HepG2 (cell line): ENCODE data around the gene SLC11A1. TPM values are rescaled to one million over a fixed set of nuclear protein-coding genes. Genes with fewer than 3 reads are reported as not detected.

Experiments used
- AHR ChIP-seq: IDR thresholded peaks from 2 replicates; pipeline ENCODE4 v1.6.1; 2018; ENCODE audit warnings: missing genetic modification reagents, missing compliant biosample characterization
- ARID5B ChIP-seq: IDR thresholded peaks from 2 replicates; pipeline ENCODE4 v1.4.0; 2020; ENCODE audit warnings: mild to moderate bottlenecking, missing genetic modification reagents
- CBFB ChIP-seq: sonication (generic); formaldehyde crosslinking; IDR thresholded peaks from 2 replicates; pipeline ENCODE4 v1.4.0; 2020; ENCODE audit warnings: missing genetic modification reagents
- ELF1 ChIP-seq: sonication (generic); formaldehyde crosslinking; IDR thresholded peaks from 2 replicates; pipeline ENCODE4 v1.4.0; 2020; ENCODE audit warnings: missing genetic modification reagents
- POGZ ChIP-seq: sonication (generic); formaldehyde crosslinking; IDR thresholded peaks from 2 replicates; pipeline ENCODE4 v1.4.0; 2020; ENCODE audit warnings: mild to moderate bottlenecking, missing genetic modification reagents
- PRDM4 ChIP-seq: sonication (generic); formaldehyde crosslinking; IDR thresholded peaks from 2 replicates; pipeline ENCODE4 v1.9.0; 2021; ENCODE audit warnings: missing genetic modification reagents, borderline replicate concordance
- PTBP1 ChIP-seq: fragments of 200-400 bp; formaldehyde crosslinking; IDR thresholded peaks from 2 replicates; pipeline ENCODE4 v1.6.1; 2018; ENCODE audit warnings: low read length, low read depth; ENCODE audit not compliant: poor library complexity, severe bottlenecking
- RERE ChIP-seq: IDR thresholded peaks from 2 replicates; pipeline ENCODE4 v1.6.1; 2016; ENCODE audit warnings: low read depth, missing genetic modification reagents, missing compliant biosample characterization
- SALL2 ChIP-seq: sonication (generic); formaldehyde crosslinking; IDR thresholded peaks from 2 replicates; pipeline ENCODE4 v1.8.1; 2023; ENCODE audit warnings: mild to moderate bottlenecking, missing genetic modification reagents, inconsistent platforms
- TSC22D2 ChIP-seq: sonication (generic); formaldehyde crosslinking; IDR thresholded peaks from 2 replicates; pipeline ENCODE4 v1.5.1; 2020; ENCODE audit warnings: missing genetic modification reagents, mild to moderate bottlenecking, borderline replicate concordance
- ZBTB10 ChIP-seq: sonication (generic); formaldehyde crosslinking; IDR thresholded peaks from 2 replicates; pipeline ENCODE4 v1.4.0; 2020; ENCODE audit warnings: missing genetic modification reagents, borderline replicate concordance
- ZNF432 ChIP-seq: sonication (generic); formaldehyde crosslinking; IDR thresholded peaks from 2 replicates; pipeline ENCODE4 v1.5.0; 2020; ENCODE audit warnings: missing genetic modification reagents, mild to moderate bottlenecking, borderline replicate concordance
- ZNF670 ChIP-seq: sonication (generic); formaldehyde crosslinking; IDR thresholded peaks from 2 replicates; pipeline ENCODE4 v1.8.0; 2022; ENCODE audit warnings: mild to moderate bottlenecking, missing genetic modification reagents, borderline replicate concordance
- polyA plus RNA-seq, 8 experiments: library from polyadenylated mRNA; depleted of rRNA in 3 of 8; stranded (reverse) in 7 of 8; unstranded in 1 of 8; fragments of >200 nt; fragmentation: Illumina TruSeq in 4 of 8; extraction: Trizol in 4 of 8; gene quantifications; 2 replicates each; pipeline versions ENCODE4 v1.2.1 to v1.2.3, GENCODE V29; 2011 to 2016; ENCODE audit warnings: low read depth in 4 of 8, missing spikeins in 1 of 8, mixed read lengths in 1 of 8; ENCODE audit not compliant: insufficient read depth in 1 of 8
- total RNA-seq, 5 experiments: library from RNA; depleted of rRNA; stranded (reverse); fragments of >200 nt; fragmentation: Illumina TruSeq; extraction: Trizol; gene quantifications; 2 replicates each; pipeline ENCODE4 v1.2.3, GENCODE V29; 2016; ENCODE audit warnings: low read depth in 1 of 5

Gene SLC11A1
- total and polyA plus RNA-seq, 2 of the 13 experiments (the other 11 are each of a cell fraction or from before 2014, with no cell fraction given), result 0.33 to 2.3 TPM

GRCh38 chr2:218400167-218400929 is 18.3 kb downstream of the SLC11A1 start (continued):
- no peak; the same call in 1 of the 2 replicates for TF ChIP-seq CBFB (CRISPR knock-in tag)
- no peak for TF ChIP-seq ZBTB10
- no peak for TF ChIP-seq ARID5B (CRISPR knock-in tag)
- no peak for TF ChIP-seq AHR
- peak; percentile 10; the same call in 1 of the 2 replicates for TF ChIP-seq SALL2 (CRISPR knock-in tag)
- 0 out of 2 replicates have a peak, but pooled peaks have one; percentile 15 for TF ChIP-seq TSC22D2 (CRISPR knock-in tag)
- peak; percentile 44 for TF ChIP-seq ZNF670
- peak; percentile 71 for TF ChIP-seq ELF1 (CRISPR knock-in tag)
- TF ChIP-seq POGZ, result peak; percentile 54; the same call in 1 of the 2 replicates
- TF ChIP-seq ZNF432 (CRISPR knock-in tag), result peak; percentile 88
- peak; percentile 56 for TF ChIP-seq PTBP1
- TF ChIP-seq PRDM4, result peak; percentile 89; the same call in 1 of the 2 replicates
- 0 out of 2 replicates have a peak, but pooled peaks have one; percentile 5 for TF ChIP-seq RERE
